NCI-H1694 treated with DMSO at 0.1 percent for 48 hours (cell line): ENCODE measurements around the gene RCSD1.
"Not testable (repeated sequence)": the region's sequence is repeated elsewhere in the genome, so short reads cannot be mapped to it uniquely, and the experiment has no call there.

Experiments used
- DNase-seq: peaks from one replicate; lab custom pipeline; 2025; lab: John Stamatoyannopoulos, UW

The RCSD1 gene

DNA sequence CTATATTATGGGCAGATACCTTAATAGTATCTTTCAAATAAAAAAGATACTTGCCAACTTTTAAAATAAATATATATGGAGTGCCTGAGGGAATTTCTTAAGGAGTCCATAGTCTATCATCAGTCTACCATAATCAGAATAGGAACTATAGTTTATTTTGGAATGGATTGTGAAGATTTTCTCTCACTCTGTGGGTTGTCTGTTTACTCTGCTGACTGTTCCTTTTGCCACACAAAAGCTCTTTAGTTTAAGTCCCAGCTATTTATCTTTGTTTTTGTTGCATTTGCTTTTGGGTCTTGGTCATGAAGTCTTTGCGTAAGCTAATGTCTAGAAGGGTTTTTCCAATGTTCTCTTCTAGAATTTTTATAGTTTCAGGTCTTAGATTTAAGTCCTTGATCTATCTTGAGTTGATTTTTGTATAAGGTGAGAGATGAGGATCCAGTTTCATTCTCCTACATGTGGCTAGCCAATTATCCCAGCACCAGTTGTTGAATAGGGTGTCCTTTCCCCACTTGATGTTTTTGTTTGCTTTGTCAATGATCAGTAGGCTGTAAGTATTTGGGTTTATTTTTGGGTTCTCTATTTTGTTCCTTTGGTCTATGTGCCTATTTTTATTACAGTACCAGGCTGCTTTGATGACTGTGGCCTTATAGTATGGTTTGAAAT is 112.5 kb downstream of the RCSD1 start:
- not testable (repeated sequence) for DNase-seq

- no peak for DNase-seq
Measured at GRCh38 chr1:167744901-167745300, 114.9 kb downstream of the RCSD1 start.

DNA sequence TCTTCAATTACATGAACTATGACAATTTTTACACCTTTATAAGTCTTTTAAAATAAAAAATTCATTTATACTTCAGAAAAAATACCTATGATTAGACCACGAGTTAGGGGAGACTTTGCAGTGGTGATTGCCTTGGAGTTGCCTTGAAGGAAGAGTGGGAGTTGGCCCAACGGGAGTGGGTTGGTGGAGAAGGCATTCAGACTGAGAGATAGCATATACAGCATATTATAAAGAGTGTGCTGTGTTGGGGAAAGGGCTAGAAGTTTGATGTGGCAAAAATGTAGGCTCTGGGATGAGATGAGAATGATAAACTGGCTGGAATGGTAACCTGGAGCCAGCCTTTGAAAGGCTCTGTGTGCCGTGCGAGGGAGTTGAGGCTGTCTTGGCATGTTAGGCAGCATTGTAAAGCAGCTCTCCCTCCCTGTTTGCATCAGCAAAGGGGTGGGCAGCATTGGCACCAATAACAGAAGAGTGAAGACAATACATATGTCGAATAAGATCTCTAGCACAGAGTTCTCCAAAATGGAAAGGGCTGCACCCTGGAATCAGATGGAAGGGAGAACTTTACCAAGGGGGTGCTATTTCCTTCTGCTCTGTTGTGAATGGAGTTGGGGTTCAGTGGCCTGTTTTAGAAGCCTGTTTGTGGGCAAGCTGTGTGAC is 116.1 kb downstream of the RCSD1 start:
- no peak for DNase-seq

DNA sequence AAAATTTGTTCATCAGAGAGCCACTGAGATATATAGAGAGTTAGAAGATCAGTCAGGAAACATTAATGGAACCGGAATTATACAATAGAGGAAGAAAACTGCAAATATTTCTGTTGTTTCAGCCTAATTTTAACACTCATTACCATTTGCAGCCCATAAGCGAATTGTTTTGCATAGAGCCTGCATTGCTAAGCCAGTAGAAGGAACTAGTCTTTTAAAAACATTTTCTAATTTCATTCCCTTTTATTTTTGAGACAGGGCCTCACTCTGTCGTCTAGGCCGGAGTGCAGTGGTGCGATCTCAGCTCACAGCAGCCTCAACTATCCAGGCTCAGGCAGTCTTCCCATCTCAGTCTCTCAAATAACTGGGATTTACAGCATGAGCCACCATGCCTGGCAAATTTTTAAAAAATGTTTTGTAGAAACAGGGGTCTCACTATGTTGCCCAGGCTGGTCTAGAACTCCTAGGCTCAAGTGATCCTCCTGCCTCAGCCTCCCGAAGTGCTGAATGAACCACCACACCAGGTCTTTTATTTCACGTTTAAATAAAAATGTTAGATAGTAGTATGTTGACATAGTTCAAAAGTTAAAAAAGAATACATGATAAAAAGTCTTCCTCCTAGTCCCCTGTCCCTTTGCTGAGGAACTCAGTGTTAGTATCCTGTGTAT is 117.1 kb downstream of the RCSD1 start:
- DNase-seq = no peak

- no peak for DNase-seq
Measured at GRCh38 chr1:167747988-167748387, 118.0 kb downstream of the RCSD1 start.

DNA sequence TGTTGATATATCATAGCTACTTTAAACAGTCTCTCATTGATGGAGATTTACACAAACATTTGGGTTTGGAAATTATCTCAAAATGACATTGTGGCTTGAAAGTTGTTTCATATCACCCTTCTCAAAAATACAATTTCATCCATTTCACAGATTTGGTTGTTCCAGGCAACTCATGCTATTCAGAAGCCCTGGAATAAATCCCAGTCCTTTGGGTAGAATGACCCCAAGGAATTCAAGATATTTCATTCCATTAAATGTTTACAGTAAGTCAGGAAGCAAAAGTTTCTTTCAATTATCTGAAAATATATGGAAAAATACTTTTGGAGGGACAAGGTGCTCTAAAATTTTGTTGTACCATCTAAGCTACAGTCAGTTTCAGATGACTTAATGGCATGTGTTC is 118.9 kb downstream of the RCSD1 start:
- no peak for DNase-seq

DNA sequence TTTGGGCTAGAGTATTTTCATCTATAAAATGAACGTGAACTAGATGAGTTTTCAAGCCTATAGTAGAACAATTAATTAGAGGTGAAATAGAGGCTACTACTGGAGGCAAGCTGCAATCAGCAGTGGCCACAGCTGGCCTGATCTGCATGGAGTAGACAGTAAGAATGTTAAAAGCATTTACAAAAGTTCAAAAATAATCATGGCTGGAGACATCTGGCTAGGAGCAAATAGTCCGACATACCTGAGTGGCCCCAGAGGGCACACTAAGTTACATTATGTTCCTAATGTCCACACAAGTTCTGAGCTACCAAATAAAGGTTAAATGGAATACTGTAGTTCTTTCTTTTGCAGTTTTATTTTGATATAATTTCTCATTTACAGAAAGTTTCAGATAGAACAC is 119.7 kb downstream of the RCSD1 start:
- no peak for DNase-seq

GRCh38 chr1:167750641-167751040 is 120.6 kb downstream of the RCSD1 start:
- no peak for DNase-seq

DNA sequence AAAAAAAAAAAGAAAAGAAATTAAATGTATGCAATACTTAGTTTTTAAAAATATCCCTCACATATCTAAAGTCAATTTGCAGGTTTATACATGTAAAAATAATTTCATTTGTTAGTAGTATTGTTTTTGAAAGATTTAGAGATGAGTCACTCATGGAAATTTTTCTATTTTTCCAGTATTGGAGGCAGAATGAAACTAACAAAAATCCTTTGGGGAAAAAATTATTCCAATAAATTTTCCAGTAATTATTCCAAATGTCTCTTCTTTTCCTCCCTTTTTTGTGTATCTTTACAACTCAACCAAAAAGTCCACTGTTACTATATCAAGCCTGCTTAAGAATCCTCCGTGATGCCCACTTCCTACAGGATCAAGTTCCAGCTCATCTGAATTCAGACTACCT is 121.6 kb downstream of the RCSD1 start:
- no peak for DNase-seq

- DNase-seq = no peak
Measured at GRCh38 chr1:167752219-167752985, 122.4 kb downstream of the RCSD1 start.

GRCh38 chr1:167755654-167756053 is 125.6 kb downstream of the RCSD1 start:
- no peak for DNase-seq
